Parathyroid adenoma (tissue), 2 donors: ENCODE results near the gene CYP20A1.

ENCODE experiments used
- H2AFZ ChIP-seq: fragments of 300-600 bp; sonication (generic); one replicate; pipeline ENCODE4 v1.7.0; 2017; ENCODE audit warnings: antibody characterized with exemption, mild to moderate bottlenecking
- H3K27ac ChIP-seq: fragments of 300-600 bp; sonication (generic); one replicate; pipeline ENCODE4 v1.7.0; 2017
- H3K27me3 ChIP-seq: fragments of 300-600 bp; sonication (generic); one replicate; pipeline ENCODE4 v1.7.0; 2017; ENCODE audit warnings: low read length; ENCODE audit not compliant: control insufficient read depth, insufficient read depth
- H3K36me3 ChIP-seq: fragments of 300-600 bp; sonication (generic); one replicate; pipeline ENCODE4 v1.7.0; 2017; ENCODE audit warnings: low read length; ENCODE audit not compliant: control insufficient read depth, insufficient read depth
- H3K4me1 ChIP-seq: fragments of 300-600 bp; sonication (generic); one replicate; pipeline ENCODE4 v1.7.0; 2017; ENCODE audit warnings: control low read depth
- H3K4me2 ChIP-seq: fragments of 300-600 bp; sonication (generic); one replicate; pipeline ENCODE4 v1.7.0; 2017; ENCODE audit warnings: low read length
- H3K4me3 ChIP-seq: fragments of 300-600 bp; sonication (generic); one replicate; pipeline ENCODE4 v1.7.0; 2017; ENCODE audit warnings: low read depth, low read length
- H3K79me2 ChIP-seq: fragments of 300-600 bp; sonication (generic); one replicate; pipeline ENCODE4 v1.7.0; 2017; ENCODE audit warnings: control low read depth
- H3K9ac ChIP-seq: fragments of 300-600 bp; sonication (generic); one replicate; pipeline ENCODE4 v1.7.0; 2017; ENCODE audit warnings: mild to moderate bottlenecking
- H3K9me3 ChIP-seq: fragments of 300-600 bp; sonication (generic); one replicate; pipeline ENCODE4 v1.7.0; 2017; ENCODE audit warnings: low read length; ENCODE audit not compliant: control insufficient read depth
- TF ChIP-seq, protein P1 (sequence below): fragments of 300-600 bp; sonication (generic); IDR thresholded peaks from one replicate; pipeline ENCODE4 v1.7.0; 2017; ENCODE audit warnings: antibody characterized with exemption, mild to moderate bottlenecking
- donor health status: primary hyperparathyroidism.

CYP20A1 gene

DNA sequence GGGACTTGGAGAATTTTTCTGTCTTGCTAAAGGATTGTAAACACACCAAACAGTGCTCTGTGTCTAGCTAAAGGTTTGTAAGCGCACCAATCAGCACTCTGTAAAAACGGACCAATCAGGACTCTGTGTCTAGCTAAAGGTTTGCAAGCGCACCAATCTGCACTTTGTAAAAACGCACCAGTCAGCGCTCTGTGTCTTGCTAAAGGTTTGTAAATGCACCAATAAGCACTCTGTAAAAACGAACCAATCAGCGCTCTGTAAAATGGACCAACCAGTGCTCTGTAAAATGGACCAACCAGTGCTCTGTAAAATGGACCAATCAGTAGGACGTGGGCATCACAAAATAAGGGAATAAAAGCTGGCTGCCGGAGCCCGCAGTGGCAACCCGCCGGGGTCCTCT is 105.8 kb downstream of the CYP20A1 start:
- TF ChIP-seq, protein P1, sequence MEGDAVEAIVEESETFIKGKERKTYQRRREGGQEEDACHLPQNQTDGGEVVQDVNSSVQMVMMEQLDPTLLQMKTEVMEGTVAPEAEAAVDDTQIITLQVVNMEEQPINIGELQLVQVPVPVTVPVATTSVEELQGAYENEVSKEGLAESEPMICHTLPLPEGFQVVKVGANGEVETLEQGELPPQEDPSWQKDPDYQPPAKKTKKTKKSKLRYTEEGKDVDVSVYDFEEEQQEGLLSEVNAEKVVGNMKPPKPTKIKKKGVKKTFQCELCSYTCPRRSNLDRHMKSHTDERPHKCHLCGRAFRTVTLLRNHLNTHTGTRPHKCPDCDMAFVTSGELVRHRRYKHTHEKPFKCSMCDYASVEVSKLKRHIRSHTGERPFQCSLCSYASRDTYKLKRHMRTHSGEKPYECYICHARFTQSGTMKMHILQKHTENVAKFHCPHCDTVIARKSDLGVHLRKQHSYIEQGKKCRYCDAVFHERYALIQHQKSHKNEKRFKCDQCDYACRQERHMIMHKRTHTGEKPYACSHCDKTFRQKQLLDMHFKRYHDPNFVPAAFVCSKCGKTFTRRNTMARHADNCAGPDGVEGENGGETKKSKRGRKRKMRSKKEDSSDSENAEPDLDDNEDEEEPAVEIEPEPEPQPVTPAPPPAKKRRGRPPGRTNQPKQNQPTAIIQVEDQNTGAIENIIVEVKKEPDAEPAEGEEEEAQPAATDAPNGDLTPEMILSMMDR, result no peak
- H3K9ac ChIP-seq, result no peak overlapping the region
- H3K4me1 ChIP-seq, result peaks cover 2% of the 10 kb centered on the region
- no peaks in the 10 kb centered on the region for H3K36me3 ChIP-seq
- H3K9me3 ChIP-seq, result no peaks in the 10 kb centered on the region
- H2AFZ ChIP-seq, result no peak overlapping the region
- H3K79me2 ChIP-seq, result peaks cover 48% of the 10 kb centered on the region
- no peaks in the 10 kb centered on the region for H3K27me3 ChIP-seq
- H3K4me3 ChIP-seq, result no peak overlapping the region
- H3K27ac ChIP-seq, result no peak overlapping the region
- no peak overlapping the region for H3K4me2 ChIP-seq

DNA sequence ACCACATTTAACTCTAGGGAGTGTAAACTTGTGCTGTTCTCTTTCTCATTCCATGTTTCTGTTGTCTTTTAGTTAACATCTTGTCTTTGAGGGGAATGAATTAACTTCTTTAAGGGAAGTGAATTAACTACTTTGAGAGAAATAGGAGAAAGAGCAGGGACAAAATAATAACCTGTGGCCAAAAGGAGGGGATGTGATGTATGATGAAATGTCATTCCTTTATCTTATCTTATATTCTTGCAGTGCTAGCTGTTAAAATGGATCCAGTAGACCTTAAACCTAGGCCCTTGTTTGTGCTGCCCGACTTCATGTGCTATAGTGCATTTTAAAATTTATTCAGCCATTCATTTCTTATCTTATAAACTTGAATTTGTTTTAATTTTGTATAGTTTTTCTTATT is 107.8 kb downstream of the CYP20A1 start:
- no peaks in the 10 kb centered on the region for H3K9me3 ChIP-seq
- H3K79me2 ChIP-seq, result peaks cover 46% of the 10 kb centered on the region
- no peaks in the 10 kb centered on the region for H3K27me3 ChIP-seq
- H3K4me2 ChIP-seq, result no peak overlapping the region
- H3K4me1 ChIP-seq, result no peaks in the 10 kb centered on the region
- H3K27ac ChIP-seq, result no peak overlapping the region
- H3K4me3 ChIP-seq, result no peak overlapping the region
- H3K36me3 ChIP-seq, result no peaks in the 10 kb centered on the region
- no peak overlapping the region for H2AFZ ChIP-seq
- TF ChIP-seq, protein P1, result no peak
- no peak overlapping the region for H3K9ac ChIP-seq

DNA sequence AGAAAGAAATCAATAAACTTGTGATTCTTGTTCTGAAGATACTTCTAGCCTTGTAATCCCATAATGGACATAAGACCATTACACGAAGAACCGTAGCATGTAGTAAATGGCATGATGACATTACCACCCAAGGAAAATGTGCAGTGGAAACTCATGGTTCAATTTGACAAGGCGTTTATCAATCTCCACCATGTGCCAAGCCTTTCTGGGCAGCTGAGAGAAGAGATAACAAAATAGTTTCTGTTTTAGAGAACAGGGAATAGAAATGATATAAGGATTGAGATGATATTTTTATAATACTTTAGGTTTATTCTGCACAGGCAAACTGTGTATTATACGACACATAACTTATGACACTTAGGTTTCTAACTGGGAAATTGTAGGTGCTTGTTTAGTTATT is 108.6 kb downstream of the CYP20A1 start:
- no peak overlapping the region for H3K4me2 ChIP-seq
- no peak overlapping the region for H2AFZ ChIP-seq
- H3K9me3 ChIP-seq, result no peaks in the 10 kb centered on the region
- TF ChIP-seq, protein P1, result no peak
- peaks cover 51% of the 10 kb centered on the region for H3K79me2 ChIP-seq
- no peaks in the 10 kb centered on the region for H3K4me1 ChIP-seq
- no peaks in the 10 kb centered on the region for H3K36me3 ChIP-seq
- no peak overlapping the region for H3K27ac ChIP-seq
- H3K9ac ChIP-seq, result no peak overlapping the region
- H3K4me3 ChIP-seq, result no peak overlapping the region
- H3K27me3 ChIP-seq, result no peaks in the 10 kb centered on the region

DNA sequence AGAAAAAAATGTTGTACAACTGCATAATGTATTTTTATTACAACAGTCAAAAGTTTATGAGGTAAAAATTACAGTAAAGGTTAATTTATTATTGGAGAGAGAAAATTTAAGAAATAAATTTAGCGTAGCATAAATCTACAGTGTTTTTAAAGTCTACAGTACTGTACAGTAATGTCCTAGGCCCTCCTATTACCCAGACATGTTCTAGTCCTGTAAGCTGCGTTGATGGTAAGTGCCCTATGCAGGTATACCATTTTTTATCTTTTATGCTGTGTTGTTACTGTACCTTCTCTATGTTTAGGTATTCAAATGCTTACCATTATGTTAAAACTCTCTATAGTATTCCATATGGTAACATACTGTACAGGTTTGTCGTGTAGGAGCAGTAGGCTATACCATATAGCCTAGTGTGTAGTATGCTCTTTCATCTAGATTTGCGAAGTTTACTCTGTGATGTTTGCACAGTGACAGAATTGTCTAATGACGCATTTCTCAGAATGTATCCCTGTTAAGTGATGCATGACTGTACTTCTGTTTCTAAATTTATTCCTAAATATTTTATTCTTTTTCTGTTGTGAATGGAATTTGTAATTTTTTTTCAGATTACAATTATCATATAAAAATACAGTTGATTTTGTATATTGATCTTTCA is 113.9 kb downstream of the CYP20A1 start:
- Histone ChIP-seq H2AFZ (no peak overlapping the region), H3K27me3 (no peaks in the 10 kb centered on the region), H3K9ac (no peak overlapping the region), H3K36me3 (no peaks in the 10 kb centered on the region), H3K4me3 (no peak overlapping the region), H3K27ac (no peak overlapping the region), H3K4me1 (no peaks in the 10 kb centered on the region), H3K79me2 (peaks cover 40% of the 10 kb centered on the region), H3K9me3 (no peaks in the 10 kb centered on the region), H3K4me2 (no peak overlapping the region)
- TF ChIP-seq, protein P1, result no peak

DNA sequence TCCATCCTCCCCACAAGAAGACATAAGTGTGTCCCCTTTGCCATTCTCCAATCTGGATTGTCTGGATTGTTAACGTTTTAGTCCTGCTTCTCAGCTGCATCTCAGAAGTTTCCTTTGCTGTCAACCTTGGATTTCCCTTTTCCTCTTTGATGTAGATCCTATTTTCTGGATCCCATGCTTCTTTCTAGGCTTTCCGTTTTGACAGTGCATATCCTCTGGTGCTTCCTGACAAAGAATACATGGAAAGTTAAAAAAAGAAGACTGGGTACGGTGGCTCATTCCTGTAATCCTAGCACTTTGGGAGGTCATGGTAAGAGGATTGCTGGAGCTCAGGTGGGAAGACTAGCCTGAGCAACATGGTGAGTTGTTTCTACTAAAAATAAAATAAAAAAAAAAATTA is 116.1 kb downstream of the CYP20A1 start:
- TF ChIP-seq, protein P1, result no peak
- Histone ChIP-seq H3K36me3 (no peaks in the 10 kb centered on the region), H3K4me1 (no peaks in the 10 kb centered on the region), H3K27me3 (no peaks in the 10 kb centered on the region), H3K4me2 (no peak overlapping the region), H3K79me2 (peaks cover 44% of the 10 kb centered on the region), H3K27ac (no peak overlapping the region), H3K9ac (no peak overlapping the region), H3K9me3 (no peaks in the 10 kb centered on the region), H2AFZ (no peak overlapping the region), H3K4me3 (no peak overlapping the region)
